HG03457 (cell line): Measurements from ENCODE around the gene FIS1.
"Not testable (repeated sequence)": the region's sequence is repeated elsewhere in the genome, so short reads cannot be mapped to it uniquely, and the experiment has no call there.

ENCODE experiments used
- ATAC-seq: cut with Tn5 transposase; IDR thresholded peaks from one replicate; pipeline ENCODE4 v1.9.1; 2021; ENCODE audit warnings: moderate number of reproducible peaks; ENCODE audit not compliant: unreplicated experiment

FIS1 gene

GRCh38 chr7:101206665-101207042, 38.2 kb downstream of the FIS1 start:
- no peak for ATAC-seq

DNA sequence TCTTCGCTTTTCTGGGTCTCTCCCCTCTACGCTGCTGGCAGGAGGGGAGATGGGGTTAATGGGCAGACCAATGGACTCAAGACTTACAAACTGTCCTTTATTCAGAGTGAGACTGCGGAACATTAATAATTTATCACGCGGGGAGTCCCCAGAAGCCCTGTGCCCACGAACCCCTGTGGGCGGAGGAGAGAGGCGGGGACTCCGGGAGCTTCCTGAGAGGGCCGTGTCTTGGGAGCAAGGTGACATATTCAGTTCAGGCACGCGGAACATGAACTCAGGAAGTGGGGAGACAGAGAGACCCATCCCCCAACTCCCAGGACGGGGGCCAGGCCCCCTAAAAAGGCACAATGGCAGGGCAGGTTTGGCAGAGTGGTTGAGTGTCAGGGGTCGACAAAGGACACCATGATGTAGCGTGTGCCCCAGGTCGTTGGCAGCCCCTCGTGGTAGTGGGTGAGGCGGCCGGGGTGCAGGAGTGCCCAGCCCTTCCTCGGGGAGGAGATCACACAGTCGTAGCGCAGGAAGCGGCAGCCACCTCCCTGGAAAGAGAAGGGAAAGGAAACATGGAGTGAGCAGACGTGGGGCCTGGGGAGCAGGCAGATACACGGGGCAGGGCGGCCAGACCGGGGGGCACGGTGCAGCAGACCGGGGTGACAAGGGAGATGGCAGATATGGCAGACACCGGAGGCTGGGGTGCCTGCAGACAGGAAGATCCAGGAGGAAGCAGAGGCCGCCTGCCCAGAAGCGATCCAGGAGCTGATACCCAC, 38.8 kb downstream of the FIS1 start:
- no peak for ATAC-seq

GRCh38 chr7:101203740-101204738, 40.8 kb downstream of the FIS1 start:
- not testable (repeated sequence) for ATAC-seq

DNA sequence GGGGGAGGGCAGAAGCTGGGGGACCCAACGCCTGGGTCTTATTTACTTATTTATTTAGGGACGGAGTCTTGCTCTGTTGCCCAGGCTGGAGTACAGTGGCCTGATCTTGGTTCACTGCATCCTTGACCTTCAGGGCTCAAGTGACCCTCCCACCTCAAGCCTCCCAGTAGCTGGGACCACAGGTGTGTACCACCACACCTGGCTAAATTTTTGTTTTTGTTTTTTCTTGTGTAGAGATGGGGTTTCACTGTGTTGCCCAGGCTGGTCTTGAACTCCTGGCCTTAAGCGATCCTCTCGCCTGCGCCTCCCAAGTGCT, 42.3 kb downstream of the FIS1 start:
- no peak for ATAC-seq

DNA sequence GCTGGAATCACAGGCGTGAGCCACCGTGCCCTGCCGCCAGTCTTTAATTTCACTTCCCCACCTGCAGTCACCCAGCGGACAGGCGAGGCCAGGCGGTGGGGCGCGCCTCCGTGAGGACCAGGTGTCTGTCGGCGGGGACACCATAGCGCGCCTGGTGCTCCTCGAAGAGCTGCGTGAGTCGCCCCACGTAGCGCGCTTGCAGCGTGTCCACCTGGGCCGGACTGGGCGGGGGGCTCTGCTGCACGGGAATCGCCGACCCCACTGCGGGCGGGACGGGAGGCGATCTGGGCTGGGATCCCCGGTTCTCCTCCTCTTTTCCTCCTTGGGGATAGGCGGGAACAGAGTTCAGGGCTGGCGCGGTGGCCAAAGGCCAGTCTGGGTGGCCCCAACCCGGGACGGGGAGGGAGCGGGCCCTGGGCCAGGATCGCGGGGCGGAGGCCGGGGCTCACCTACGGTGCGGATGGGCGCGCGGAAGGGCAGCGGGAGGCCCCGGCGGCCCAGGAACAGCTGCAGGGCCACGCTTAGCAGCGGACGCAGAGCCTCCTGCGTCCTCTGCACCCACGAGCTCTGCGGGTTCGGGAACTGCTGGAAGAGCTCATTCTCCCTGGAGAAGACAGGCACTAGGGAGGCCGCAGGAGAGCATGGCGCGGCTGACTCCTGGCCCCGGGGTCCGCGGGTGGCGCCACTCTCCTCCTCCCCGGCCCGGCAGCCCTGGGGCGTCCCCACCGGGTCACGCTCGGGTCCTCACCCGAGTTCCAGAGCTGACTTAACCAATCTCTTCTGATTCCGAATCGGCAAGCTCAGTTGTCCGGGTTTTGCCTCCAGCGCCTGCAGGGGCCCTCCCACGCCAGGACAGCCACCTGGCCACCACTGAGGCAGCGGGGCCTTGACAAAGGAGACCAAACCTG, 42.9 kb downstream of the FIS1 start:
- no peak for ATAC-seq

DNA sequence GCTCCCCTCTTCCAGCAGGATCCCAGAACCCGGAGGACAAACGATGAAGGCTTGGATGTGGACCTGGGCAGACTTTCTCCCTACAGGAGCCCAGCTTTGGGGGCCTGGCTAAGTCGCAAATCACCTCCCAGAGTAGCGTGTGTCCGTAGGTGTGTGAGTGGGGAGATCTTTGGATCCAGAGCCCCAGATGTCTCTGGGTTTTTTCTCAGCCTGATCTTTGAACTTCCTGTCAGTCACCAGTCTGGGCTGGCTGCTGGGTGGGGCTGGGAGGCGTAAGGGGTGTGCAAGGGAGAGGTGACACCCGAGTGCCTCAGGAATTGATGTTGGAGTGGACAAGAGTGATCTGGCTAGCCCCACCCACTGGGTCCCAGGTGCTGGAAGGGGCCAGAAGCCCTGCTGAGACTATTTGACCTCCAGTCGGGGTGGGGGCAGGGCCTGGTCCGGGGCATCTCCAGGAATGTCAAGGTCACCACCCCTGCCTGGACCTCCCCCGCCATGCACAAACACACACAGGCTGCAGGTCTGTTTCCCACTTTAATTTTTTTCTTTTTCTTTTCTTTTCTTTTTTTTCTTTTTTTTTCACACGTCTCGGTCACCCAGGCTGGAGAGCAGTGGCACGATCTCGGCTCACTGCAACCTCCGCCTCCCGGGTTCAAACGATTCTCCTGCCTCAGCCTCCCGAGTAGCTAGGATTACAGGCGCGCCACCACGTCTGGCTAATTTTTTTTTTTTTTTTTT, 43.9 kb downstream of the FIS1 start, which contains the start of gene MOGAT3:
TSS of gene MOGAT3 (minus strand) at position 175 of the 738 bp plus-strand sequence. CDS start 182 bp downstream, outside the sequence.
- no peak for ATAC-seq

- ATAC-seq, result no peak
Measured at GRCh38 chr7:101200504-101200861, 44.4 kb downstream of the FIS1 start.

- not testable (repeated sequence) for ATAC-seq
Measured at GRCh38 chr7:101199522-101199921, 45.4 kb downstream of the FIS1 start.

DNA sequence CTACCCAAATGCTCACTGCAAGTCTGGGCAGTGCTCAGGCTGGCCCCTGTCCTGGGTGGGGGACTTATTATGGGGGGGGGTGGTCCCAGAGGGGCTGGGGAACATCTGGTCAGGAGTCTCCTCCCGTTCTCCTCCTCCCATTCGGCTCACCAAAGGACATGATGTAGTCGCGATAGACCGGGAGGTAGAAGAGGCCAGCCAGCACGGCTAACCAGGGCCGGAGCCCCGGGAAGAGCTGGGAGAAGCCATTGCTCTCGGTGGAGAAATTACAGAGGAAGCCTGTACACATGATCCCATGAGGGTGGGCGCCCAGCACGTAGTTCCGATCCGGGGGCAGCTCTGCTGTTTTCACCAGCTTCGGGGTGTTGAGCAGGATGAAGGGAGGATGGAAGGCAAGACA, 46.4 kb downstream of the FIS1 start:
- no peak for ATAC-seq

GRCh38 chr7:101197991-101198390, 46.9 kb downstream of the FIS1 start:
- ATAC-seq, result no peak

DNA sequence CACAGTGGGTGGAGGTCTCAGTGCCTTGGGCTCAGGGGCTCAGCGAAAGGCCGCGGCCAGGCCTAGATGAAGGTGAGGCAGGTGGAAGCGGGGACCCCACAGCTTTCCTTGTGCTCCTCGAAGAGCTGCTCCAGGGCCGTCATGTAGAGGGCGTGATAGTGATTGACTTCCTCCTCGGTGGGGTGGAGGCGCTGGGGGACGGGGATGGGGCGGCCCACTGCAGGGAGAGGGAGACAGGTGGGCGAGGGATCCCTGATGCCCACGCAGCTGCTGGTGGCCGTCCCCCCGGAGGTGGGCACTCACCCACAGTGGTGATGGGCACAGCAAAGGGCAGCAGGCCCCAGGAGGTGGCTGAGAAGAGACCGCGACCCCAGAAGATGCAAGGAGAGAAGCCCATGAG, 49.0 kb downstream of the FIS1 start:
- ATAC-seq, result no peak
